Stromal cell of bone marrow (primary cell): ENCODE data around the gene KIF19.
"Not testable (repeated sequence)": the region's sequence is repeated elsewhere in the genome, so short reads cannot be mapped to it uniquely, and the experiment has no call there.

Experiments used
- DNase-seq: peaks from one replicate; pipeline ENCODE4 v3.0.0-alpha.2; 2012; ENCODE audit warnings: low read depth

Gene KIF19

GRCh38 chr17:74389937-74390679 is 64.1 kb downstream of the KIF19 start:
- DNase-seq, result no peak

- no peak for DNase-seq
Observed at GRCh38 chr17:74390680-74391653, 64.9 kb downstream of the KIF19 start.

GRCh38 chr17:74391771-74392170 is 65.7 kb downstream of the KIF19 start:
- DNase-seq, result no peak

- no peak for DNase-seq
Observed at GRCh38 chr17:74392848-74393247, 66.8 kb downstream of the KIF19 start.

- DNase-seq, result no peak
Observed at GRCh38 chr17:74393346-74393942, 67.4 kb downstream of the KIF19 start.

GRCh38 chr17:74394275-74394950 is 68.4 kb downstream of the KIF19 start:
- DNase-seq, result no peak

- DNase-seq, result no peak
Observed at GRCh38 chr17:74394977-74395376, 69.0 kb downstream of the KIF19 start.

- no peak for DNase-seq
Observed at GRCh38 chr17:74396567-74396966, 70.5 kb downstream of the KIF19 start.

GRCh38 chr17:74402048-74402447 is 76.0 kb downstream of the KIF19 start:
- DNase-seq, result no peak

GRCh38 chr17:74403512-74404137 is 77.6 kb downstream of the KIF19 start:
- no peak for DNase-seq

GRCh38 chr17:74404218-74404617 is 78.2 kb downstream of the KIF19 start:
- no peak for DNase-seq

- DNase-seq, result no peak
Observed at GRCh38 chr17:74404789-74405188, 78.8 kb downstream of the KIF19 start.

GRCh38 chr17:74405311-74405710 is 79.3 kb downstream of the KIF19 start:
- not testable (repeated sequence) for DNase-seq
